HG02870 (cell line): ENCODE data around the gene MEAK7.

ENCODE experiments used
- ATAC-seq: cut with Tn5 transposase; IDR thresholded peaks from one replicate; pipeline ENCODE4 v1.9.1; 2021; ENCODE audit warnings: mild to moderate bottlenecking, moderate library complexity; ENCODE audit not compliant: unreplicated experiment

The MEAK7 gene

DNA sequence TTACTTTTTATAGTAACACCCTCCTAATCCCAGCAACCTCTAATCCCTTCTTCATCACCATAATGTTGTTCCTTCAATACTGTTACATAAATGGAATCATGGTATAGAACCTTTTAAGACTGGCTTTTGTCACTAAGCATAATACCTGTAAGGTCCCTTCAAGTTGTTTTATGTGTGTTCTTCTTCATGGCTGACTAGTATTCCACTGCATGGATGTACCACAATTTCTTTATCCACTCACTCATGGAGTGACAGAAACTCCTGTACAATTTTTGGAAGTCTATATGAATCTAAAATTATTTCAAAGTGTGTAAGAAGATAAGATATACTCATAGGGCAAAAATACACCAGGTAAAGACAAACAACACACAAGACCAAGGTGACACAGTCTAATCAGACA is 36.8 kb downstream of the MEAK7 start:
- no peak for ATAC-seq

DNA sequence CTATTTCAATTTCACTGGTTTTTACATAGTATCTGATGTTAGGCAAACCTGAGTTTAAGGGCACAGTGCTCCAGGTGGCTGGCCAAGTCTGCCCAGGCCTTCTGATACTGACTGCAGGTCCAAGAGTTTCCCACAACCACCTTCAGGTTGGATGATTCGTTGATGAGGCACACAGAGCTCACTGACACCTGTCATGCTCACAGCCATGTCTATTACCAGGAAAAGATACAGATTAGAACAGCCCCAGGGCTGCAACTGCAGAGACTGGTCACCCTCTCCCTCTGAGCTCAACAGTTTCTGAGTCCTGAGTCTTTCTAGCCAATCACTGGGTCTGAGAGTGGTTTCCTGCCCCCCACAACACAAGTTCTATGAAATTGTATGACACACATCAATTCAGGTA is 37.2 kb downstream of the MEAK7 start:
- ATAC-seq: no peak

DNA sequence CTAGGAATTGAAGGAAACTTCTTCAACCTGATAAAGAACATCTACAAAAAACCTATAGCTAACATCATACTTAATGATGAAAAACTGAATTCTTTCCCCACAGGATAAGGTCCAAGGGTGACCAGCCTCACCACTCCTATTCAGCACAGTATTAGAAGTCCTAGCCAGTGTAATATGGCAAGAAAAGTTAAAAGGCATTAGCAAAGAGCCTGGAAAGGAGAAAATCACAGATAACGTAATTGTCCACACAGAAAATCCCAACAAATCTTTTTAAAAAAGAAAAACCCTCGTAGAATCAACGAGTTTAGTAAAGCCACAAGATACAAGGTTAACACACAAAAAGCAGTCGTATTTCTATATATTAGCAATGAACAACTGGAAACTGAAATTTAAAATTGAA is 37.8 kb downstream of the MEAK7 start:
- ATAC-seq: no peak

GRCh38 chr16:84465154-84465553 is 39.3 kb downstream of the MEAK7 start:
- ATAC-seq: no peak

- ATAC-seq: no peak
Measured at GRCh38 chr16:84464116-84464515, 40.3 kb downstream of the MEAK7 start.

- no peak for ATAC-seq
Measured at GRCh38 chr16:84463221-84463620, 41.2 kb downstream of the MEAK7 start.

GRCh38 chr16:84462296-84463210 is 41.9 kb downstream of the MEAK7 start:
- no peak for ATAC-seq

- ATAC-seq: no peak
Measured at GRCh38 chr16:84461413-84462295, 42.8 kb downstream of the MEAK7 start.

DNA sequence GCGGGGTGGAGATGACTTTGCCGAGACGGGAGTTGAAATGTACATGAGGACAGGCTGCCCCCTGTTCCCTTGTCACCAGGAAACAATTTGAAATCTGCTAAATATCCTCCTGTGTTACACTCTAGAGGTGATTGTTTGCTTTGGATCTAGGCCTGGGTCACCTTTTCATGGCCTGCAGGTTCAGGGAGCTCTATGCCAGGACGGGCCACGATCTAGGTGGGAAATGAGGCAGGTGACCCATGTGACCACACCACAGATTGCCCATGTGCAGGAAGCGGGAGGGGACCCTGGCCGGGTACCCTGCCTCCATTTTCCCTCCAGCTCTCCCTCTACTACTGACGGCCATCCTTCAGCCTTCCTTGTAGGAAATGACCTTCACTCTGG is 43.4 kb downstream of the MEAK7 start:
- no peak for ATAC-seq

DNA sequence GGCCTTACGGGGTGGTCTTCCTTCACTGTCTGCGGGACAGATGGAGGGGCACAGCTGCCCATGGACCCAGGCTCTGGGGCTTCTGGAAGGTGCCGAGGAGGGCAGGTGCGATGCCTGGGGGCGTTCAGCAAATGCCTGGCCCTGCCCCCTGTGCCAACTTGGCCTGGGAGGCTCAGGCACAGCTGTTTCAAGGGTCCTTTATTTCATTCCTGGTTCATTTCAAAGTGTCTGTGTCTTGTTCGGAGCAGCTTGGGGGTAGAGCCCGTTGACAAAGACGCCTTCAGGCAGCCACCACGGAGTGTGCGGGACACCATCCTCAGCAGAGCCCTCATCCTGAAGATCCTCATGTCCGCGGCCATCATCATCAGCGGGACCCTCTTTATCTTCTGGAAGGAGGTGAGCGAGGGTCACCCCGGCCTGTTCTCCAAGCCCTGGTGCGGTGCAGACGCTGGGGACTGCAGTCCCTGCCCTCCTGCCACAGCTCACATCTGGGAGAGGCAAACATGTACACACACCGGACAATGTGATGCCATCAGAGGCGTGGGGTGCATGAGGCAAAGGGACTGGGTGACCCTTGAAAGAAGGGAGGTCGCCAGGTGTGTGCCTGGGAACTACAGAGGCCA is 43.9 kb downstream of the MEAK7 start:
- no peak for ATAC-seq

- no peak for ATAC-seq
Measured at GRCh38 chr16:84459941-84460405, 44.5 kb downstream of the MEAK7 start.

DNA sequence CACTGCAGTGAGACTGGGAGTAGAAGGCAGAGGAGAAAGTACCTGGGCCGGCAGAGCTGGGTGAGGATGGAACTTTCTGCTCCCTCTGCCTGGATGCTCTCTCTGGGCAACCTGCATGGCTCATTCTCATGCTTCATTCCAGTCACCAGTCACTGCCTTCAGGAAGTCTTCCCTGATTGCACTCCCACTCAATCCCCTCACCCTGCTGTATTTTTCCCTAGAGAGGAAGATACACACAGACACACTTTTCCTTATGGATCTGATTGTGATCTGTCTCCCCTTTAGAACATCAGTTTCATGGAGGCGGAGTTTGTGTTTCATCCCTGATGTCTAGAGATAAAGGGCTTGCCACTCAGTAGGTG is 44.9 kb downstream of the MEAK7 start:
- ATAC-seq: no peak

DNA sequence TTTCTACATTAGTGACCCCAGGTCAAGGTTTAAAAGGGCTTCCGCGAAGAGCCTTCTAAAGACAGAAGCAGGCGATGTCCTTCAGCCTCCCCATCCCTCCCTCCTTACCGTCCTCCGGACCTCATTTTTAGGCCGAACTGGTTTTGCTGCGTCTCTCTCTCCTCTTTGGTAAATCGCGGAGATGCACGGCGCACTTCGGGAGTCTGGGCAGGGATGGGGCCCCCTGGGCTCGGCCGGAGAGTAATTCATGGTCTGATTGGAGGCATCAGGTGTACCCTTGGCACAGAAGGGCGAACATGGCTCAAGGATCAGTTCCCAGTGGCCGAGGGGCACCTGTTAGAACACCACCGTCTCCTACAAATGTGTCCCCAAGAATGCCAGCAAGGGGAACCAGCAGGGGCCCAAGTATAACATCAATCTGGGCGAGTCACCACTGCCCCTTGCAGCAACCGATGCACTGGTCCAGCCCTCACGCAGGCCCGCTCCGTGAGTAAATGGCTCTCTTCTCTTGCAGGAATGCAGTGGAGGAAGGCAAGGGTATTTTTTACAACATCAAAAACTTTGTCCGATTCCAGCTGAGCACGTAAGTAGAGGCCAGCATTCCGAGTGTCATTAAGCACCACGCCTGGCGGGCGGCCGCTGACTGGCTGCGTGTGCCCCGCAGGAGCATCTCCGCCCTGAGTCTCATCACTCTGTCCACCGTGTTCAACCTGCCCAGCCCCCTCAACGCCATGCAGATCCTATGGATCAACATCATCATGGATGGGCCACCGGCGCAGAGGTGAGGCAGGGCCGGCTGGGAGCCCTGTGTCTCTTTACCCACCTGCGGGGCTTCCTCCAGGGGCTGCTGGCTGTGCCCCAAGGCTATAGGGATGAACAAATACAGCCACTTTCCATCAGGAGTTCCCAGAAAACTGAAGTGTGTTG is 45.6 kb downstream of the MEAK7 start:
- no peak for ATAC-seq

- no peak for ATAC-seq
Measured at GRCh38 chr16:84455031-84455430, 49.4 kb downstream of the MEAK7 start.
